K562 (cell line): ENCODE data around the gene VPS13D. TPM values are rescaled to one million over a fixed set of nuclear protein-coding genes. Genes with fewer than 3 reads are reported as not detected.

Experiments used
- AFF1 ChIP-seq, 2 experiments: fragments of 450-650 bp; IDR thresholded peaks; 2 replicates each; pipeline ENCODE4 v1.6.1; 2018; ENCODE audit warnings: mild to moderate bottlenecking in 2 of 2, low read depth in 1 of 2; ENCODE audit not compliant: partially characterized antibody in 2 of 2
- ATF1 ChIP-seq, 2 experiments: fragments of 450-650 bp in 1 of 2; IDR thresholded peaks; 2 replicates each; pipeline ENCODE4 v1.6.1; 2016; ENCODE audit warnings: missing compliant biosample characterization in 1 of 2, missing genetic modification characterization in 1 of 2
- CXXC5 ChIP-seq: fragments of 250-450 bp; sonication (Bioruptor Pico); IDR thresholded peaks from 2 replicates; pipeline ENCODE4 v1.8.0; 2022; ENCODE audit warnings: inconsistent platforms, mild to moderate bottlenecking, moderate library complexity
- EP300 ChIP-seq: IDR thresholded peaks from 2 replicates; pipeline ENCODE4 v1.6.1; 2012; ENCODE audit warnings: low read length, improper control_type of control experiment
- ETV6 ChIP-seq, 3 experiments: fragments of 150-350 bp in 1 of 3; sonication (generic) in 1 of 3; formaldehyde crosslinking in 1 of 3; IDR thresholded peaks; 2 replicates each; pipeline versions ENCODE4 v1.6.1 to v1.8.0; 2014 to 2022; ENCODE audit warnings: borderline replicate concordance in 2 of 3, low read depth in 2 of 3, antibody characterized with exemption in 1 of 3, low read length in 1 of 3, mild to moderate bottlenecking in 1 of 3, missing genetic modification reagents in 1 of 3
- HMGXB4 ChIP-seq: sonication (generic); formaldehyde crosslinking; IDR thresholded peaks from 2 replicates; pipeline ENCODE4 v1.8.1; 2023; ENCODE audit warnings: mild to moderate bottlenecking, missing genetic modification reagents
- HNRNPLL ChIP-seq: fragments of 200-400 bp; formaldehyde crosslinking; IDR thresholded peaks from 2 replicates; pipeline ENCODE4 v1.6.1; 2017; ENCODE audit warnings: low read length, low read depth, mild to moderate bottlenecking; ENCODE audit not compliant: poor library complexity, severe bottlenecking
- JUND ChIP-seq, 2 experiments: IDR thresholded peaks; 2 replicates in 1 of 2; 3 replicates in 1 of 2; pipeline ENCODE4 v1.6.1; 2011; ENCODE audit warnings: borderline replicate concordance in 2 of 2, low read depth in 2 of 2, low read length in 2 of 2, improper control_type of control experiment in 1 of 2, missing biosample characterization in 1 of 2, missing genetic modification characterization in 1 of 2, missing genetic modification reagents in 1 of 2
- MEIS2 ChIP-seq: fragments of 450-650 bp; IDR thresholded peaks from 2 replicates; pipeline ENCODE4 v1.6.1; 2014; ENCODE audit warnings: mild to moderate bottlenecking; ENCODE audit not compliant: partially characterized antibody
- NCOA1 ChIP-seq: fragments of 450-650 bp; IDR thresholded peaks from 2 replicates; pipeline ENCODE4 v1.6.1; 2016; ENCODE audit warnings: low read depth
- SREBF1 ChIP-seq: fragments of 150-350 bp; IDR thresholded peaks from 2 replicates; pipeline ENCODE4 v1.6.1; 2014; ENCODE audit warnings: antibody characterized with exemption, low read depth, low read length, borderline replicate concordance
- TBL1XR1 ChIP-seq, 2 experiments: IDR thresholded peaks; 2 replicates each; pipeline ENCODE4 v1.6.1; 2012; ENCODE audit warnings: improper control_type of control experiment in 2 of 2, low read length in 2 of 2, mild to moderate bottlenecking in 1 of 2
- WHSC1 ChIP-seq: IDR thresholded peaks from one replicate; pipeline ENCODE4 v1.6.1; 2012; ENCODE audit warnings: low read length, control low read depth, inconsistent platforms
- ZNF133 ChIP-seq: fragments of 250-450 bp; sonication (Bioruptor Pico); IDR thresholded peaks from 2 replicates; pipeline ENCODE4 v1.4.0; 2020; ENCODE audit warnings: mild to moderate bottlenecking
- ZNF444 ChIP-seq: fragments of 250-450 bp; sonication (Bioruptor Pico); IDR thresholded peaks from 2 replicates; pipeline ENCODE4 v1.4.0; 2020; ENCODE audit warnings: mild to moderate bottlenecking, moderate library complexity
- ZNF583 ChIP-seq: fragments of 250-450 bp; sonication (Bioruptor Pico); IDR thresholded peaks from 2 replicates; pipeline ENCODE4 v1.4.0; 2020
- polyA plus RNA-seq, 8 experiments: library from polyadenylated mRNA; depleted of rRNA in 4 of 8; stranded (reverse) in 5 of 8; unstranded in 3 of 8; fragments of >200 nt; fragmentation: Nextera tagmentation in 2 of 8; fragmentation: Illumina TruSeq in 1 of 8; extraction: Ambion mirVana in 2 of 8; extraction: Trizol in 1 of 8; gene quantifications; 2 replicates each; pipeline versions ENCODE4 v1.2.1 to v1.2.3, GENCODE V29; 2011 to 2014; ENCODE audit warnings: inconsistent platforms in 1 of 8, missing spikeins in 1 of 8
- total RNA-seq, 7 experiments: library from RNA; depleted of rRNA in 6 of 7; stranded (reverse); fragments of >200 nt in 6 of 7; fragmentation: Illumina TruSeq in 2 of 7; extraction: Trizol in 2 of 7; gene quantifications; 2 replicates each; pipeline versions ENCODE4 v1.2.1 to v1.2.3, GENCODE V29; 2011 to 2021; ENCODE audit warnings: low replicate concordance in 1 of 7
- TF ChIP-seq, protein P1 (sequence below): fragments of 450-650 bp; IDR thresholded peaks from 2 replicates; pipeline ENCODE4 v1.6.1; 2018; ENCODE audit not compliant: partially characterized antibody

The VPS13D gene
- total and polyA plus RNA-seq, 9 of the 15 experiments (the other 6 are each of a cell fraction or from before 2014, with no cell fraction given): 6.1 to 51.5 (median 38.5) TPM

DNA sequence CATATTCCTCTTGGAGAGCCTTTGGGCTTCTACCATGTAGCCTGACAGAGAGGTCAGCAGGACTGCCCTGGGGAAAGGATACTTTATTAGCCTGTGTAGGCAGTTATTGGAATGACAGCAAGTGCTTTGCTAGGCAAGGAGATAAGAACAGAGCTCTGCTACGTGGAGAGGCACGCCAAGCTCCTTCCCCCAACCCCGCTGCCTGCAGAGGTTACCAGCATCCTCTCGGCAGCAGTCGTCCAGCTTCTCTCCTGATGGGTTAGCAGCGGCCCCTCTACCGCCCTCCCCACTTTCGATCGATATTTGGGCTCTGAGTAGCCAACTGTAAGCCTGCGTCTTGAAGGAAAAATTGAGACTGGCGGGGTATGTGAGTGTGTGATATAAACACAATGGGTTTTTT lies 265.9 kb downstream of the VPS13D start (continued):
- TF ChIP-seq AFF1 (IDR thresholded peaks at IDR 0.05; ENCODE audit: low read depth in 1 of 2, partially characterized antibody in 2 of 2) (peak in 1 of 2 experiments; percentile 57), JUND (IDR thresholded peaks at IDR 0.05; ENCODE audit: borderline replicate concordance, low read depth, low read length) (peak; percentile 39; the same call in 1 of the 2 replicates), JUND (tag; IDR thresholded peaks at IDR 0.05; ENCODE audit: borderline replicate concordance, low read depth, low read length) (peak; percentile 55; the same call in 2 of the 3 replicates), MEIS2 (peak; percentile 58), EP300 (peak; percentile 47; the same call in 1 of the 2 replicates), HNRNPLL (peak; percentile 10), ZNF583 (CRISPR knock-in tag) (0 out of 2 replicates have a peak, but pooled peaks have one; percentile 22), HMGXB4 (CRISPR knock-in tag) (0 out of 2 replicates have a peak, but pooled peaks have one; percentile 8), ZNF444 (CRISPR knock-in tag) (peak; percentile 36; the same call in 1 of the 2 replicates), ATF1 (CRISPR knock-in tag; IDR thresholded peaks at IDR 0.05) (no peak), ATF1 (tag; IDR thresholded peaks at IDR 0.05) (peak; percentile 53), ZNF133 (CRISPR knock-in tag) (peak; percentile 48; the same call in 1 of the 2 replicates), CXXC5 (CRISPR knock-in tag) (peak; percentile 78), TBL1XR1 (IDR thresholded peaks at IDR 0.05; ENCODE audit: low read length in 2 of 2) (peak; percentile 50 to 51; a peak in 2 of 4 replicates), WHSC1 (peak; percentile 87), ETV6 (IDR thresholded peaks at IDR 0.05; ENCODE audit: borderline replicate concordance in 1 of 2, low read depth in 2 of 2, low read length in 1 of 2) (0 out of 4 replicates have a peak, but pooled peaks of 1 of the 2 experiments have one; percentile 16), ETV6 (CRISPR knock-in tag; IDR thresholded peaks at IDR 0.05; ENCODE audit: borderline replicate concordance) (no peak), NCOA1 (no peak), SREBF1 (no peak)
- TF ChIP-seq, protein P1, sequence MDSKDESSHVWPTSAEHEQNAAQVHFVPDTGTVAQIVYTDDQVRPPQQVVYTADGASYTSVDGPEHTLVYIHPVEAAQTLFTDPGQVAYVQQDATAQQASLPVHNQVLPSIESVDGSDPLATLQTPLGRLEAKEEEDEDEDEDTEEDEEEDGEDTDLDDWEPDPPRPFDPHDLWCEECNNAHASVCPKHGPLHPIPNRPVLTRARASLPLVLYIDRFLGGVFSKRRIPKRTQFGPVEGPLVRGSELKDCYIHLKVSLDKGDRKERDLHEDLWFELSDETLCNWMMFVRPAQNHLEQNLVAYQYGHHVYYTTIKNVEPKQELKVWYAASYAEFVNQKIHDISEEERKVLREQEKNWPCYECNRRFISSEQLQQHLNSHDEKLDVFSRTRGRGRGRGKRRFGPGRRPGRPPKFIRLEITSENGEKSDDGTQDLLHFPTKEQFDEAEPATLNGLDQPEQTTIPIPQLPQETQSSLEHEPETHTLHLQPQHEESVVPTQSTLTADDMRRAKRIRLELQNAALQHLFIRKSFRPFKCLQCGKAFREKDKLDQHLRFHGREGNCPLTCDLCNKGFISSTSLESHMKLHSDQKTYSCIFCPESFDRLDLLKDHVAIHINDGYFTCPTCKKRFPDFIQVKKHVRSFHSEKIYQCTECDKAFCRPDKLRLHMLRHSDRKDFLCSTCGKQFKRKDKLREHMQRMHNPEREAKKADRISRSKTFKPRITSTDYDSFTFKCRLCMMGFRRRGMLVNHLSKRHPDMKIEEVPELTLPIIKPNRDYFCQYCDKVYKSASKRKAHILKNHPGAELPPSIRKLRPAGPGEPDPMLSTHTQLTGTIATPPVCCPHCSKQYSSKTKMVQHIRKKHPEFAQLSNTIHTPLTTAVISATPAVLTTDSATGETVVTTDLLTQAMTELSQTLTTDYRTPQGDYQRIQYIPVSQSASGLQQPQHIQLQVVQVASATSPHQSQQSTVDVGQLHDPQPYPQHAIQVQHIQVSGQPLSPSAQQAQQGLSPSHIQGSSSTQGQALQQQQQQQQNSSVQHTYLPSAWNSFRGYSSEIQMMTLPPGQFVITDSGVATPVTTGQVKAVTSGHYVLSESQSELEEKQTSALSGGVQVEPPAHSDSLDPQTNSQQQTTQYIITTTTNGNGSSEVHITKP: peak; percentile 4
